T-helper 17 cell (primary cell): ENCODE measurements around the gene SNAP29. TPM values are rescaled to one million over a fixed set of nuclear protein-coding genes. Genes with fewer than 3 reads are reported as not detected.
"Not testable (repeated sequence)": the region's sequence is repeated elsewhere in the genome, so short reads cannot be mapped to it uniquely, and the experiment has no call there.

Experiments used
- ATAC-seq: fragments of 150-1000 bp; cut with Tn5 transposase; 2 replicates; pipeline ENCODE4 v1.10.0; 2021; ENCODE audit warnings: mild to moderate bottlenecking, moderate library complexity
- DNase-seq, 3 donors: peaks; one replicate each; pipeline versions ENCODE4 v3.0.0 to v3.0.0-alpha.2; 2020 to 2021
- H3K9me3 ChIP-seq: one replicate; pipeline ENCODE4 v1.7.0; 2013; ENCODE audit warnings: low read length, mild to moderate bottlenecking; ENCODE audit not compliant: control insufficient read depth, poor library complexity, severe bottlenecking
- H3K27ac Mint-ChIP-seq: one replicate; pipeline ENCODE4 v1.8.0; 2022; ENCODE audit warnings: mild to moderate bottlenecking, moderate library complexity, mixed read lengths
- H3K27me3 Mint-ChIP-seq: one replicate; pipeline ENCODE4 v1.8.0; 2022; ENCODE audit warnings: mixed read lengths
- H3K36me3 Mint-ChIP-seq: one replicate; pipeline ENCODE4 v1.8.0; 2022; ENCODE audit warnings: low read depth, mixed read lengths
- H3K4me1 Mint-ChIP-seq: one replicate; pipeline ENCODE4 v1.8.0; 2022; ENCODE audit warnings: mild to moderate bottlenecking, mixed read lengths
- H3K4me3 Mint-ChIP-seq: one replicate; pipeline ENCODE4 v1.8.0; 2022; ENCODE audit warnings: mild to moderate bottlenecking, moderate library complexity, mixed read lengths
- total RNA-seq, 4 donors: library from RNA in 2 of 4; stranded (reverse) in 2 of 4; gene quantifications; one replicate each; pipeline ENCODE4 v1.2.3 and lab custom pipeline; 2022 to 2026

SNAP29 gene
- total RNA-seq, 2 donors from 2014 or later: 18.9 to 25.4 TPM

DNA sequence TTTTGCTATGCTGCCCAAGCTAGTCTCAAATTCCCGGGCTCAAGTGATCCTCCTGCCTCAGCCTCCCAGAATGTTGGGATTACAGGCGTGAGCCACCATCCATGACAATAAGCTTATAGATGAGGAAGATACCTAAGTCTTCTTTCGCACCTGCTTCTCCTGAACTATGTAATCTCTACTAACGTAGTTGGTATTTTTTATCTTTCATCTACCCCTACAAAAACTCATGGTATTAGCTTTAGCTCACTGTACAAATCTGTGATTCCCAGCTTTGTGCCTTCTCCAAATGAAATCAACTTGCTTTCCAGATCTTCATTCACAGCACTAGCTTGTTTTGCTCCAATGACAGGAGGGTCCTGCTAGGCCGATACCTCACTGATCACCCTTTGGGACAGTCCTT, 36.6 kb upstream of the SNAP29 start:
- Mint-ChIP-seq H3K27ac (no peak overlapping the region), H3K36me3 (no peaks in the 10 kb centered on the region), H3K27me3 (no peaks in the 10 kb centered on the region), H3K4me3 (no peak overlapping the region), H3K4me1 (no peaks in the 10 kb centered on the region)
- no peak for ATAC-seq
- no peak for DNase-seq
- H3K9me3 ChIP-seq: no peaks in the 10 kb centered on the region

DNA sequence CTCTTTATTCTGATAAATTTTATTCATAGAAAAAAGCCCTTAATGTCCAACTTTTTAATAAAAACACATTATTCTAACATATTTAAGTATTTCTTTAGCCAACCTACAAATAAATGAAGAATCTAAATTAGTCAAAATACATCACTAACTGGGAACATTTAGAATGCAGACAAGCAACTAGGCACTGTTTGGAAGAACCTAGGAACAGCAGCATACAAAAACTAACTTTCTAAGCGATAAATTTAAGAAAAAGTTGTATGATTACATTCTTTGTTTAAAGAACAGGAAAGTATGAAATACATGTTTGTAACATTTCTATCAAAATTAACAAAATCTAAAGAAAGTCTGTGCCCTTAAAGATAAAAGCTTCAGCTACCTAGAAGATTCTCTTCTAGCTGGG, 35.5 kb upstream of the SNAP29 start:
- no peak for DNase-seq
- no peaks in the 10 kb centered on the region for H3K36me3 Mint-ChIP-seq

DNA sequence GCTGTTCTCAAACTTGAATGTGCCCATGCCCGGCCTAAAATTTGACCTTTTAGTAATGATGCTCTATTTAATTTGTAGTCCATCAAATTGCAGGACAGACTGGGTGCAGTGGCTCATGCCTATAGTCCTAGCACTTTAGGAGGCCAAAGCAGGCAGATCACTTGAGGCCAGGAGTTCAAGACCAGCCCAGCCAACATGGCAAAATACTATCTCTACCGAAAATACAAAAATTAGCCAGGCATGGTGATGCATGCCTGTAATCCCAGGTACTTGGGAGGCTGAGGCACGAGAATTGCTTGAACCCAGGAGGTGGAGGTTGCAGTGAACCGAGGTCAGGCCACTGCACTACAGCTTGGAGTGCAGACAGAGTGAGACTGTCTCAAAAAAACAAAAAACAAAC, 33.6 kb upstream of the SNAP29 start:
- not testable (repeated sequence) for H3K27ac Mint-ChIP-seq, DNase-seq, H3K36me3 Mint-ChIP-seq, H3K4me3 Mint-ChIP-seq, H3K27me3 Mint-ChIP-seq, H3K4me1 Mint-ChIP-seq, ATAC-seq, H3K9me3 ChIP-seq

More for the DNA sequence above, 35.5 kb upstream of the SNAP29 start:
- Mint-ChIP-seq H3K27ac (no peak overlapping the region), H3K27me3 (no peaks in the 10 kb centered on the region), H3K4me3 (no peak overlapping the region), H3K4me1 (no peaks in the 10 kb centered on the region)
- no peak for ATAC-seq
- no peaks in the 10 kb centered on the region for H3K9me3 ChIP-seq

DNA sequence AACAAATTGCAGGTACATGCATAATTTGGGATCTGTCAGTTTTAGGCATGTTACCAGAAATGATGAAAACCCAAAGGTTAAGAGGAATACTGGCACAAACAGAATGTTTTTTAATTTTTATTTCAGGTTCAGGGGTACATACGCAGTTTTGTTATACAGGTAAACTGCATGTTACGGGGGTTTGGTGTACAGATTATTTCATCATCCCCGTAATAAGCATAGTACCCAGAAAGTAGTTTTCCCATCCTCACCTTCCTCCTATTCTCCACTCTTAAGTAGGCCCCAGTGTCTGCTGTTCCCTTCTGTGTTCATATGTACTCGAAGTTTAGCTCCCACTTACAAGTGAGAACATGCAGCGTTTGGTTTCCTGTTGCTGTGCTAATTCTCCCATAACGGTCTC, 33.2 kb upstream of the SNAP29 start:
- Mint-ChIP-seq H3K27me3 (no peaks in the 10 kb centered on the region), H3K36me3 (peaks cover 10% of the 10 kb centered on the region), H3K4me1 (peaks cover 2% of the 10 kb centered on the region), H3K4me3 (no peak overlapping the region), H3K27ac (no peak overlapping the region)
- H3K9me3 ChIP-seq: no peaks in the 10 kb centered on the region
- ATAC-seq: no peak
- no peak for DNase-seq

DNA sequence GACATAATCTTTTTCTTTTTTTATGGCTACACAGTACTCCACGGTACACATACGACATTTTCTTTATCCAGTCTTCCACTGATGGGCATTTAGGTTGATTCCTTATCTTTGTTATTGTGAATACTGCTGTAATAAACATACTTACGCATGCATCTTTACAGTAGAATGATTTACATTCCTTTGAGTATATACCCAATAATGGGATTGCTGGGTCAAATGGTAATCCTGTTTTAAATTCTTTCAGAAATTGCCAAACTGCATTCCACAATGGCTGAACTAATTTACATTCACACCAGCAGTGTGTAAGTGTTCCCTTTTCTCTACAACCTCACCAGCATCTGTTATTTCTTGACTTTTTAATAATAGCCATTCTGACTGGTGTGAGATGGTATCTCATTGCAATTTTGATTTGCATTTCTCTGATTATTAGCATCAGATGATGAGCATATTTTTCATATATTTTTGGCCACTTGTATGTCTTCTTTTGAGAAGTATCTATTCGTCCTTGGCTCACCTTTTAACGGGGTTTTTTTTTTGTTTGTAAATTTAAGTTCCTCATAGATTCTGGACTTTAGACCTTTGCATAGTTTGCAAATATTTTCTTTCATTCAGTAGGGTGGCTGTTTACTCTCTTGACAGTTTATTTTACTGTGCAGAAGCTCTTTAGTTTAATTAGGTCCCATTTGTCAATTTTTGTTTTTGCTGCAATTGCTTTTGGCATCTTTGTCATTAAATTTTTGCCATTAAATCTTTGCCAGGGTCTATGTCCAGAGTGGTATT, 32.2 kb upstream of the SNAP29 start:
- H3K9me3 ChIP-seq, H3K27me3 Mint-ChIP-seq, H3K27ac Mint-ChIP-seq, H3K36me3 Mint-ChIP-seq, ATAC-seq, H3K4me3 Mint-ChIP-seq, H3K4me1 Mint-ChIP-seq, DNase-seq: not testable (repeated sequence)

DNA sequence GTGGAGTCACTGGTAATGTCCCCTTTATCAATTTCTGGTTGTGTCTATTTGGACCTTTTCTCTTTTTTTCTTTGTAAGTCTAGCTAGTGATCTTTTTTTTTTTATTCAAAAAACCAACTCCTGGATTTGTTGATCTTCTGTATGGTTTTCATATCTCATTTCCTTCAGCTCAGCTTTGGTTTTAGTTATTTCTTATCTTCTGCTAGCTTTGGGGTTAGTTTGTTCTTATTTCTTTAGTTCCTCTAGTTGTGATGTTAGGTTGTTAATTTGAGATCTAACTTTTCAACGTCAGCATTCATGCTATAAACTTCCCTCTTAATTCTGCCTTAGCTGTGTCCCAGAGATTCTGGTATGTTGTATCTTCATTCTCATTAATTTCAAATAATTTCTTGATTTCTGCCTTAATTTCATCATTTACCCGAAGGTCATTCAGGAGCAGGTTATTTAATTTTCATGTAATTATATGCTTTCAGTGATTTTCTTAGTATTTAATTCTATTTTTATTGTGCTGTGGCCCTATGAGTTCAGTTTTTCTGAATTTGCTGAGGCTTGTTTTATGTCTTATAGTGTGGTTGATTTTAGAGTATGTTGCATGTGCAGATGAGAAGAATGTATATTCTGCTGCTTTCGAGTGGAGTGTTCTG, 29.2 kb upstream of the SNAP29 start:
- no peaks in the 10 kb centered on the region for H3K27me3 Mint-ChIP-seq
- H3K27ac Mint-ChIP-seq: no peak overlapping the region
- ATAC-seq (no peak), DNase-seq (no peak)
- H3K9me3 ChIP-seq: no peaks in the 10 kb centered on the region
- peaks cover 13% of the 10 kb centered on the region for H3K36me3 Mint-ChIP-seq
- H3K4me1 Mint-ChIP-seq: peaks cover 2% of the 10 kb centered on the region
- H3K4me3 Mint-ChIP-seq: no peak overlapping the region

DNA sequence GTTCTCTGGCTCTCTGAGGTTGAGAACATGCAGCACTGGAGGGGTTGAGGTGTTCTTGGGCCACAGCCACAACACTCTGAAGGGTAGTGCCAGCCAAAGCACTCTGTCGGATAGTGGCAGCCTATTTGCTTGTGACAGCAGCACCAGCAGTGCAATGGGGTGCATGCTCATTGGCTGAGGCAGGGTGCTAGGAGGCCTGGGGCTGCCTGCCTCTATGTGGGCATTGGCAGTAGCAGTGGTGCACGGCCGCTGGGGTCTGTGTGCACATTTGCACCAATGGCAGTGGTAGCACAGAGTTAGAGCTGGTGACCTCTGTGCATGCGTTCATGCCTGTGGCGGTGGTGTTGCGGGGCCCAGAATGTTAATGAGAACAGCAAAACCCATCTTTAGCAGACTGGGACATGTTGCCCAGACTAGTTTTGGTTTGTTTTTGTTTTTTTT, 25.6 kb upstream of the SNAP29 start:
- Mint-ChIP-seq H3K27ac (no peak overlapping the region), H3K36me3 (peaks cover 13% of the 10 kb centered on the region)
- no peak for ATAC-seq

DNA sequence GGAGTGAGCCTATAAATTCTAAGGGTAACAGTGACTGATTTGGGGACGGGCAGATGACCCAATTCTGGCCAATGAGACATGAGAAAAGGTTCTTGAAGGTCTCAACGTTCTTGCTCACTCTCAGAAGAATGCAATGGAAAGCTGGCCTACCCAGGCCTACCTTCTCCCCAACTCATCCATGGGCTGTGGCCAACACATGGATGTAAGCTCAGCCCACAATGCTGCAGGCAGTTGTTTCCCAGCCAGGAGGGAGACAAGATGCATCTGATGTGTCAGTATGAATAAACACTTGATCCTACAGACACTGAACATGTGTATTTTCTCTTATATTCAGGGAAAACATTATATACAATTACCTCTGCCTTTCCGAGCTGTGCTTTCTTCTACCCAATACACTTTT, 24.6 kb upstream of the SNAP29 start:
- no peaks in the 10 kb centered on the region for H3K9me3 ChIP-seq
- H3K4me3 Mint-ChIP-seq: no peak overlapping the region
- H3K27me3 Mint-ChIP-seq: no peaks in the 10 kb centered on the region
- H3K27ac Mint-ChIP-seq: no peak overlapping the region
- H3K36me3 Mint-ChIP-seq: peaks cover 13% of the 10 kb centered on the region
- H3K4me1 Mint-ChIP-seq: peaks cover 11% of the 10 kb centered on the region
- ATAC-seq: no peak
- no peak for DNase-seq

More for the DNA sequence above, 25.6 kb upstream of the SNAP29 start:
- peaks cover 4% of the 10 kb centered on the region for H3K4me1 Mint-ChIP-seq
- no peak overlapping the region for H3K4me3 Mint-ChIP-seq
- no peak for DNase-seq
- H3K9me3 ChIP-seq: no peaks in the 10 kb centered on the region
- no peaks in the 10 kb centered on the region for H3K27me3 Mint-ChIP-seq

DNA sequence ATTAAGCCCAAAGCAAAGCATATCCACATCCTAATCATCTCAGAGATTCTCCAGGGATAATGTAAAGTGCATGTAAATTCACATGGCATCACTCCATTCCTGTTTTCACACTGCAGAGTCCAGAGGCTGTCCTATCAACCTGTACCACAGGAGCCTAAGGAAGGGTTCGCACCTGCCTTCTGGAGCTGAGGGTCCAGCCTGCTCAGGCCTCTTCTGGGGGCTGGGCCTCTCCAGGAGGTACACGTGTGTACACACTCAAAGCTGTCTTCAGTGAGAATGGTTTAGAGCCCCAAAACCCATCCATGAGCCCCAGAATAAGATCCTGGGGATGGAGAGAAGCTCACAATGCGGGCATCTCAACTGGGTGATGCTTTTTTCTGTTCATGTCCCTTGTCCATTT, 24.1 kb upstream of the SNAP29 start:
- Mint-ChIP-seq H3K27me3 (no peaks in the 10 kb centered on the region), H3K4me1 (peaks cover 13% of the 10 kb centered on the region), H3K4me3 (no peak overlapping the region), H3K27ac (peak overlapping the region; percentile 45), H3K36me3 (peaks cover 11% of the 10 kb centered on the region)
- ATAC-seq (no peak), DNase-seq (no peak)
- no peaks in the 10 kb centered on the region for H3K9me3 ChIP-seq

DNA sequence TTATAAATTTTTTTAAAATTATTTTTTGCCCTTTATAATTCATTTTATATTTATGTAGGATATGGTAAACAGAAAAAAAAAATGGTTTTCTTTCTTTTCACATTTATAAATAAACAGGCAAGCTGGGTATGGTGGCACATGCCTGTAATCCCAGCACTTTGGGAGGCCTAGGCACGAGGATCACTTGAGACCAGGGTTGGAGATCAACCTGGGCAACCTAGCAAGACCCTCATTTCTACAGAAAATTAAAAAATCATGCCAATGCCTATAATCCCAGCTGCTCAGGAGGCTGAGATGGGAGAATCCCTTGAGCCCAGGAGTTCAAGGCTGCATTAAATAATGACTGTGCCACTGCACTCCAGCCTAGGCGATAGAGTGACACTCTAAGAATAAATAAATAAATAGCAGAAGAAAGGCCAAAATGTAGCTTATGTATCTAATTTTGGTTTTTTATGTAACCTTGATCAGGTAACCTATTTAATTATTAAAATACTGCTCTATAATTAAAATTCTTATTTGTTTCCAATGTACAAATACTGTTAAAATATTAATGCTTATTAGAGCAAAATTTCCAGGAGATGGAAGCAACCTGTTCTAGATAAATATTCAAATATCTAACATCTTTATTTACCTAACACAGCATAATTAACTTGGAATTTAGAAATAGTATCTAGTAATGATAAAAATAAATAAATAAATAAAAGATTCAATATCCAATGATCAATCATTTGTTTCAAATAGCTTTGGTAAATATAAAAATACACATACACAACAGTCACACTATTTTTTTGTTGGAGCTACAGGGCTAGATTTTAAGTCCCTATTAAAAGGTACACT, 21.6 kb upstream of the SNAP29 start:
- Mint-ChIP-seq H3K4me3 (no peak overlapping the region), H3K27ac (no peak overlapping the region), H3K27me3 (no peaks in the 10 kb centered on the region), H3K36me3 (peaks cover 4% of the 10 kb centered on the region), H3K4me1 (peaks cover 30% of the 10 kb centered on the region)
- ATAC-seq (no peak), DNase-seq (no peak)
- H3K9me3 ChIP-seq: no peaks in the 10 kb centered on the region

DNA sequence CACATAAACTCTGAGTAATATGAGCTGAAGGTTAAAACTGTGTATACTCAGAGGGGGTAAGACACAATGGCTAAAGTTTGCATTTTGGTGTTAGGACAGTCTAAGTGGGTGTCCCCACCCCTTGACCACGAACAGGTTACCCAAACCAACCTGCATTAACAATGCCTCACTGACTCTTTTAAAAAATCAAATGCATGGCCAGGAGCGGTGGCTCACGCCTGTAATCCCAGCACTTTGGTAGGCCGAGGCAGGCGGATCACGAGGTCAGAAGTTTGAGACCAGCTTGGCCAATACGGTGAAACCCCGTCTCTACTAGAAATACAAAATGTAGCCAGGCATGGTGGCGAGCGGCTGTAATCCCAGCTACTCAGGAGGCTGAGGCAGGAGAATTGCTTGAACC, 19.5 kb upstream of the SNAP29 start:
- H3K4me3 Mint-ChIP-seq, H3K36me3 Mint-ChIP-seq, ATAC-seq, H3K27ac Mint-ChIP-seq, DNase-seq, H3K27me3 Mint-ChIP-seq, H3K9me3 ChIP-seq: not testable (repeated sequence)
- H3K4me1 Mint-ChIP-seq: peaks cover 41% of the 10 kb centered on the region

DNA sequence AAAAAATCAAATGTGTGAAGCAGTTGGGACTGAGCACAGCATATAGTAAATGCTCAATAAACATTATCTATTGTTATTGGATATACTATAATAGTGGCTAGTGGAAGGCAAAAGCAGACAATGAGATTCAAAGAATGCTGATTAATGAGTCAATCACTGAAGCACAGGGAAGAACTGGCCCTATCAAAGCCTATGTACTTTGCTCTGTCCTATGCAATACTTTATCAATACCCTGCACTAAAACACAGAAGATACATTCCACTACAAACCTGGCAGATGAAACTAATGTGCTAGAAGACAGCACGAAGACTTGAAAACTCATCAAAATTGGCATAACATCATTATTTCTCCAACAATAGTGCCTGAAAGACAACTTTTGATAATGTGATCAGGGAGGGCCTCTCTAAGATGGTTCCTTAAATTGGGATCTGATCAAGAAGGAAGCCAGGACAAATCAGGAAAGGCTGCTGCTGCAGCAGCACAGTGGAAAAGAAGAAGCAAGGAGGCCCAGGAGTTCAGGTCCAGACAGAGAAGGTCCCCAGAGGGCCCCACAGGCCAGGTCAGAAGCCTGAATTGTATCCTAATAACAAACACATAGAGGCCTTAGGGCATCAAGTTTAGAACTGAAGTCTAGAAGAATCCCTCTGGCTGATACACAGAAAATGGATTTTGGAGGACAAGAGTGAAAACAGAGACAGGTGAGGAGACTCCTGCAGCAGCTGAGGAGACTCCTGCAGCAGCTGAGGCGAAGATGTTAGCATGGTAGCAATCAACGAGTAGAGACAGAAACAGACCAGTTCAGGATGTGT, 18.8 kb upstream of the SNAP29 start:
- H3K4me3 Mint-ChIP-seq: no peak overlapping the region
- H3K27me3 Mint-ChIP-seq: no peaks in the 10 kb centered on the region
- H3K27ac Mint-ChIP-seq: peak overlapping the region; percentile 76
- ATAC-seq (no peak), DNase-seq (no peak)
- H3K9me3 ChIP-seq: no peaks in the 10 kb centered on the region
- H3K36me3 Mint-ChIP-seq: no peaks in the 10 kb centered on the region
- H3K4me1 Mint-ChIP-seq: peaks cover 44% of the 10 kb centered on the region
